B cell (primary cell): ENCODE results near the gene SMG1.
"Not testable (repeated sequence)": the region's sequence is repeated elsewhere in the genome, so short reads cannot be mapped to it uniquely, and the experiment has no call there.

ENCODE experiments used
- CTCF ChIP-seq: fragments of 200-600 bp; IDR thresholded peaks from one replicate; pipeline ENCODE4 v1.8.0; 2022; ENCODE audit warnings: antibody characterized with exemption, mild to moderate bottlenecking
- EZH2 ChIP-seq: IDR thresholded peaks from 2 replicates; pipeline ENCODE4 v1.6.1; 2012; ENCODE audit warnings: borderline replicate concordance, low read depth, mild to moderate bottlenecking, moderate library complexity, low read length; ENCODE audit not compliant: insufficient read depth, poor library complexity, severe bottlenecking

GRCh38 chr16:18877734-18878133 is 48.5 kb downstream of the SMG1 start:
- not testable (repeated sequence) for TF ChIP-seq CTCF, EZH2
